ENCODE results near the gene TMEM9. TPM values are rescaled to one million over a fixed set of nuclear protein-coding genes. Genes with fewer than 3 reads are reported as not detected.

TMEM9 gene
- total RNA-seq, 6 experiments from 2014 or later = 27.0 to 47.4 (median 35.6) TPM

- TF ChIP-seq, protein P1, sequence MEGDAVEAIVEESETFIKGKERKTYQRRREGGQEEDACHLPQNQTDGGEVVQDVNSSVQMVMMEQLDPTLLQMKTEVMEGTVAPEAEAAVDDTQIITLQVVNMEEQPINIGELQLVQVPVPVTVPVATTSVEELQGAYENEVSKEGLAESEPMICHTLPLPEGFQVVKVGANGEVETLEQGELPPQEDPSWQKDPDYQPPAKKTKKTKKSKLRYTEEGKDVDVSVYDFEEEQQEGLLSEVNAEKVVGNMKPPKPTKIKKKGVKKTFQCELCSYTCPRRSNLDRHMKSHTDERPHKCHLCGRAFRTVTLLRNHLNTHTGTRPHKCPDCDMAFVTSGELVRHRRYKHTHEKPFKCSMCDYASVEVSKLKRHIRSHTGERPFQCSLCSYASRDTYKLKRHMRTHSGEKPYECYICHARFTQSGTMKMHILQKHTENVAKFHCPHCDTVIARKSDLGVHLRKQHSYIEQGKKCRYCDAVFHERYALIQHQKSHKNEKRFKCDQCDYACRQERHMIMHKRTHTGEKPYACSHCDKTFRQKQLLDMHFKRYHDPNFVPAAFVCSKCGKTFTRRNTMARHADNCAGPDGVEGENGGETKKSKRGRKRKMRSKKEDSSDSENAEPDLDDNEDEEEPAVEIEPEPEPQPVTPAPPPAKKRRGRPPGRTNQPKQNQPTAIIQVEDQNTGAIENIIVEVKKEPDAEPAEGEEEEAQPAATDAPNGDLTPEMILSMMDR (IDR thresholded peaks at IDR 0.05) = no peak
- no peak for TF ChIP-seq POLR2A (IDR thresholded peaks at IDR 0.05)
- ATAC-seq = no peak
- H3K4me1 ChIP-seq = peaks cover 0 to 17% (median 2%) of the 10 kb centered on the region in 4 donors
- H3K36me3 ChIP-seq = no peaks in the 10 kb centered on the region
- intact Hi-C loops (cut with DNase I) = no loop called here
- no peaks in the 10 kb centered on the region for H3K9me3 ChIP-seq
- no peak for DNase-seq
- H3K27me3 ChIP-seq = no peaks in the 10 kb centered on the region
- WGBS (ENCODE audit: insufficient coverage, low coverage, low lambda C conversion rate, missing lambda C conversion rate) = 30% methylated on average over 2 of the region's 3 CpGs
- no peak overlapping the region for H3K4me3 ChIP-seq
- H3K27ac ChIP-seq = no peak overlapping the region
These were observed 24.4 kb upstream of the TMEM9 start for GRCh38 chr1:201178718-201179117.

DNA sequence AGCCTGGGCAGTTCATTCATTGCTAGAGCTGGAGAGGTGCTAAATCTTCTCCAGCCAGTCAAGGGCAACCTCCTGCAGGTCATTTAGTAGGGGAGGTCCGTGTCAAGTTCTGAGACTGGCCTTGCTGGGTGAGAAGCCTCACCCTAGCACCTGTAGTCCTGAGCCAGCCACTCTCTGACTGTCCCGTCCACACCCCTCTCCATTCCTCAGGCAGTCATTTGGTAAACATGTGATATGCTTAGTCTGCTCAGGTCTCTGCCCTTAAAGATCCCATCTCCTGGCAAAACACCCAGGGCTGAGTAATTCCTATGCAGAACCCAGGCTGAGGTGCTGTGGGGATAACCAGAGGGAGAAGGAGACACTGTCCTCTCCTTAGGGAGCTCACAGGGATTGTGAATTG, 22.7 kb upstream of the TMEM9 start:
- H3K4me1 ChIP-seq = peaks cover 0 to 21% (median 2%) of the 10 kb centered on the region in 4 donors
- no peaks in the 10 kb centered on the region for H3K36me3 ChIP-seq
- ATAC-seq = no peak
- no peak overlapping the region for H3K27ac ChIP-seq
- no peaks in the 10 kb centered on the region for H3K27me3 ChIP-seq
- no peaks in the 10 kb centered on the region for H3K9me3 ChIP-seq
- no peak for DNase-seq
- TF ChIP-seq, protein P1 (IDR thresholded peaks at IDR 0.05) = no peak
- TF ChIP-seq POLR2A (IDR thresholded peaks at IDR 0.05) = no peak
- intact Hi-C loops (cut with DNase I) = no loop called here
- WGBS (ENCODE audit: insufficient coverage, low coverage, low lambda C conversion rate, missing lambda C conversion rate) = 100% methylated on average over 1 of the region's 2 CpGs
- no peak overlapping the region for H3K4me3 ChIP-seq

- 86% methylated on average over 2 of the region's 7 CpGs for WGBS (ENCODE audit: insufficient coverage, low coverage, low lambda C conversion rate, missing lambda C conversion rate)
- H3K27ac ChIP-seq = no peak overlapping the region
- no peaks in the 10 kb centered on the region for H3K9me3 ChIP-seq
- no peaks in the 10 kb centered on the region for H3K36me3 ChIP-seq
- H3K4me3 ChIP-seq = no peak overlapping the region
- peaks cover 0 to 30% (median 2%) of the 10 kb centered on the region in 4 donors for H3K4me1 ChIP-seq
- H3K27me3 ChIP-seq = no peaks in the 10 kb centered on the region
- DNase-seq = no peak
- ATAC-seq = no peak
- TF ChIP-seq, protein P1 (IDR thresholded peaks at IDR 0.05) = no peak
- no peak for TF ChIP-seq POLR2A (IDR thresholded peaks at IDR 0.05)
- intact Hi-C loops (cut with DNase I) = no loop called here
These were observed 21.7 kb upstream of the TMEM9 start for GRCh38 chr1:201175820-201176500.

- DNase-seq = no peak
- Histone ChIP-seq H3K27ac (peak overlapping the region in 1 of 3 donors; percentile 67), H3K27me3 (no peaks in the 10 kb centered on the region), H3K36me3 (no peaks in the 10 kb centered on the region), H3K9me3 (no peaks in the 10 kb centered on the region), H3K4me1 (peaks cover 0 to 39% (median 2%) of the 10 kb centered on the region in 4 donors), H3K4me3 (no peak overlapping the region)
- TF ChIP-seq, protein P1 (IDR thresholded peaks at IDR 0.05) = no peak
- TF ChIP-seq POLR2A (IDR thresholded peaks at IDR 0.05) = no peak
- intact Hi-C loops (cut with DNase I) = no loop called here
- 40% methylated on average over 1 of the region's 1 CpG for WGBS (ENCODE audit: insufficient coverage, low coverage, low lambda C conversion rate, missing lambda C conversion rate)
- ATAC-seq = peak in 2 of 4 donors; percentile 5 to 7
These were observed 19.5 kb upstream of the TMEM9 start for GRCh38 chr1:201173736-201174135.
